Neural crest cell (in vitro differentiated cells): Measurements from ENCODE around the gene SLC15A4. TPM values are rescaled to one million over a fixed set of nuclear protein-coding genes. Genes with fewer than 3 reads are reported as not detected.
A peak's percentile ranks its signal among the peaks of the same experiment; 100 is the strongest.

Source experiments
- DNase-seq: peaks from one replicate; pipeline ENCODE4 v3.0.0; 2021; ENCODE audit warnings: low read depth, mixed read lengths, low spot score
- H3K27ac Mint-ChIP-seq: one replicate; pipeline ENCODE4 v1.8.0; 2021; ENCODE audit warnings: mild to moderate bottlenecking, mixed read lengths; ENCODE audit not compliant: unreplicated experiment
- H3K27me3 Mint-ChIP-seq: 2 replicates; pipeline ENCODE4 v1.8.0; 2021; ENCODE audit warnings: low read depth, mild to moderate bottlenecking, mixed read lengths
- H3K36me3 Mint-ChIP-seq: 2 replicates; pipeline ENCODE4 v1.8.0; 2021; ENCODE audit warnings: low read depth, mild to moderate bottlenecking, mixed read lengths
- H3K4me1 Mint-ChIP-seq: 2 replicates; pipeline ENCODE4 v1.8.0; 2021; ENCODE audit warnings: mixed read lengths
- H3K4me3 Mint-ChIP-seq: one replicate; pipeline ENCODE4 v1.8.0; 2021; ENCODE audit warnings: mild to moderate bottlenecking, mixed read lengths
- H3K9me3 Mint-ChIP-seq: 2 replicates; pipeline ENCODE4 v1.8.0; 2021; ENCODE audit warnings: mixed read lengths
- CTCF ChIP-seq: fragments of 200-600 bp; sonication (generic); conservative IDR thresholded peaks from 2 replicates; pipeline ENCODE4 v1.5.0; 2021; ENCODE audit warnings: antibody characterized with exemption, mild to moderate bottlenecking
- total RNA-seq: library from RNA; stranded (reverse); gene quantifications from 2 replicates; pipeline ENCODE4 v1.2.1, GENCODE V29; 2021

SLC15A4 gene
- total RNA-seq, 1 donor from 2014 or later = 19.4 TPM

DNA sequence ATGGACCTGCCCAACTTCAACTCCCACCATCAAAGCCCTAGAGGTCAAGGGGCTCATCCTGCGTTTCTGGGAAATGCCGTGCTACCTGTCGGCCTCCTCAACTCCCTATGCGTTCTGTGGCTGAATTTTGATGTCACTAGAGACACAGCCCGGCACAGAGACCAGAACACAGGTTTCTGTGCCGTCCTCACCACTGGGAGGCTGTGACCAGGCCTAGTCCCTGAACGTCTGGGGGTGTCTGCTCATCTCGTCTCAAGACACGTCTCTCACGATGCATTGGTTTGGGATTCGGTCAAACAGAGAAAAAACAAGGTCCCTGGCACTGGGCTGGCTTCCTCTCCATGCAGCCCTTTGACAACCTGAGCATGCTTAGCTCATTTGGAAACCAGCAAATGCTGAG is 33.5 kb downstream of the SLC15A4 start:
- Mint-ChIP-seq H3K9me3 (no peaks in the 10 kb centered on the region), H3K4me1 (peaks cover 9% of the 10 kb centered on the region), H3K27me3 (no peaks in the 10 kb centered on the region), H3K36me3 (peaks cover 14% of the 10 kb centered on the region), H3K4me3 (no peak overlapping the region), H3K27ac (no peak overlapping the region)
- DNase-seq = no peak
- no peak for TF ChIP-seq CTCF

DNA sequence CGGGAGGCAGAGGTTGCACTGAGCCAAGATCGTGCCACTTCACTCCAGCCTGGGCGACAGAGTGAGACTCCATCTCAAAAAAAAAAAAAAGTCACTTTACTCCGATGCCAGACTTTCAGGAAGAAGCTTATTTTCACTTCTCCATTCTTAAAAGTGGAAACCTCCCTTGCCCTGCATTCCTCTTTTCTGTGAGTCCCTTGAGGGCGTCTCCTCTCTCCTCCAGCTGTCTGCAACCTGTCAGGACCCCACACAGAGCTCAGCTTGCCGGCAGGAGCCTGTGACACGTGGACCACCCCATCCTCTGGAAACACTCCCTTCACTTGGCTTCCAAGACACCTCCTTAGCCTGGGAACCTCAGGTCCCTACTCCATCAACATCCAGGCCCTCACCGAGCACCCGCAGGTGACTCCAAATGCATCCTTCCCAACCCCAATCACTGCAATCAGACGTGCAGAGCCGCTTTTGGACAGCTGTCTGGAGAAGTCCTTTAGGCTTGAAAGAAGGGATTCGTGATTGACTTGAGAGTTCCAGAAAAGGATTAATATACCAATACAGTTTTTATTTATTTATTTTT is 34.3 kb downstream of the SLC15A4 start:
- Mint-ChIP-seq H3K9me3 (no peaks in the 10 kb centered on the region), H3K36me3 (peaks cover 9% of the 10 kb centered on the region), H3K4me1 (peaks cover 9% of the 10 kb centered on the region), H3K4me3 (no peak overlapping the region), H3K27me3 (no peaks in the 10 kb centered on the region), H3K27ac (peak overlapping the region; percentile 90)
- no peak for TF ChIP-seq CTCF
- DNase-seq = no peak

DNA sequence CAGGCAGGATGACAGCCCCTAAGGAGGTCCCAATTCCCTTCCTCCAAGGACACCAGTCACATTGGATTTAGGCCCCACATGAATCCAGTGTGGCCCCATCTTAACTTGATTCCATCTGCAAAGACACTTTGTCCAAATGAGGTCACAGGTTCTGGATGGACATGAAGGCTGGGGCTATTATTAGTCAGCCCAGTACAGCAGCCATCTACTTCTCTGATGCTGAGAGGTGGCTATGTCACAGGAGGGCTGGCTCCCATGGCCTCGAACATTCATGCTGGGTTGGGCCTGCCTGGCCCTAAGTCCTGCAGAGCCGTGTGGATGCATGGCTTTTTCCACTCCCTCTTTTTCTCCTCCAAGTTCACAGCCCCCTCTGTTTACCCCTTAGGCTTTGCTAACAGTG is 35.9 kb downstream of the SLC15A4 start:
- DNase-seq = no peak
- no peak overlapping the region for H3K27ac Mint-ChIP-seq
- H3K36me3 Mint-ChIP-seq = peaks cover 5% of the 10 kb centered on the region
- no peak overlapping the region for H3K4me3 Mint-ChIP-seq
- H3K27me3 Mint-ChIP-seq = no peaks in the 10 kb centered on the region
- peaks cover 9% of the 10 kb centered on the region for H3K4me1 Mint-ChIP-seq
- no peaks in the 10 kb centered on the region for H3K9me3 Mint-ChIP-seq
- no peak for TF ChIP-seq CTCF

DNA sequence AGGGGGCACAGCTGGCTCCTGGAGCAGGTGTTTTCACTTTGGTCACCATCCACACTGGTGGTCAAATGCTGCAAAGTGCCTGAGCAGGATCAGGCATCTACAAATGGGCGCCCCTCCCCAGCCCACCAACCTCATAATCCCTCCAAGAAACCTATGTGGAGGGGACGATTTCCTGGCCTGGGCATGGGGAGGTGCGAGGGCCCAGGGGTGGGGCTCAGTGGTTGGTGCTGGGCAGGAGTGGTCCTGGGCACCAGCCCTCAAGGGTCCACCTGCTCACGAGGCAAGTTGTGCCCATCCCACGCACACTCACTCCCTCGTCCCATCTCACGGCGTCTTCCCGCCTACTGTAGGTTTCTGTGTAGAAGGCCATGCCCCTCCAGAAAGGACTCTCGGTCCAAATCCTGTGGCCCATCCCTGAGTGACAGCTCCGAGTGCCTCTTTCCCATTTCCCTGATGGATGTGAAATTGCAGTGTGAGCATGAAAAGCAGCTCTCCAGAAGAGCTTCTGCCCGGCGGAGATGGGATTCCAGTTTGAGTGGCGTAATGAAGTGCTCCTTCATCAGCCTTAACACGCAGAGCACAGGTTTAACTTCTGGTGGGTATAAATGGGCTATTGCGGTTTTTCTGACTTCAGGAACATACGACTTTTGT is 36.9 kb downstream of the SLC15A4 start:
- no peak for DNase-seq

DNA sequence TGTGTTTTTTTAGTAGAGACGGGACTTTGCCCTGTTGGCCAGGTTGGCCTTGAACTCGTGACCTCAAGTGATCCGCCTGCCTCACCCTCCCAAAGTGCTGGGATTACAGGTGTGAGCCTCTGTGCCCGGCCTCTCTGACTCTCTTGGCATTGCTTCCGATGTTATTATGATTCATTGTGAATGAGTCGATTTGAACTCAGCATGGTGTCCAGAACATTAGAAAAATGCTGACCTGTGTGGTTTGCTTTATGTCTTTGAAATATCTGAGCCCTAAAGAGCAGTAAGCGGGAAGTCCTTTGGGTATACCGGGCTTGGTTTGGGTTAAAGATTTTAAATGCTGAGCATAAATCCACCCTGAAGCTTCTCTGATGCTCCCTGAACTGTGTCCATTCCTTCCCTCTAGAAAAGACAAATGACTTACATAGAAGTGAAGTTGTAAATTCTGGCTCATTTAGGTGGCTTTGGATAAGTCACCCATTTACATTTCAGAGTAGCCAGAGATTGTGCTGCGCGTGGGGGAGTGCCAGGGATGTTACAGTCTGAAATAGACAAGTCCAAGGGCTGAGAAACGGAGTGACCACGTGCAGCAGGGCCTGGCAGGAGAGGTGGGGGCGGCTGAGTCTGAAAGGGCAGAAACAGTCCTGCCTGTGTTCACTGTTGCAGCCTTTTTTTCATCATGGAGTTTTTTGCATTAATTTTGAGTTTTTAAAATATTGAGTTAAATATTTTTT is 39.6 kb downstream of the SLC15A4 start:
- Mint-ChIP-seq H3K9me3 (peaks cover 3% of the 10 kb centered on the region), H3K36me3 (no peaks in the 10 kb centered on the region), H3K27ac (no peak overlapping the region), H3K4me3 (no peak overlapping the region), H3K27me3 (no peaks in the 10 kb centered on the region), H3K4me1 (no peaks in the 10 kb centered on the region)
- no peak for DNase-seq
- no peak for TF ChIP-seq CTCF

More for the DNA sequence above, 36.9 kb downstream of the SLC15A4 start:
- no peak for TF ChIP-seq CTCF
- Mint-ChIP-seq H3K4me1 (no peaks in the 10 kb centered on the region), H3K4me3 (no peak overlapping the region), H3K27me3 (no peaks in the 10 kb centered on the region), H3K36me3 (no peaks in the 10 kb centered on the region), H3K9me3 (peaks cover 3% of the 10 kb centered on the region), H3K27ac (no peak overlapping the region)
